Neural cell (in vitro differentiated cells): ENCODE data around the gene NSG1. TPM values are rescaled to one million over a fixed set of nuclear protein-coding genes. Genes with fewer than 3 reads are reported as not detected.

ENCODE experiments used
- H2AFZ ChIP-seq: fragments of 200-600, 300-800 bp; sonication (generic), shearing (Covaris generic); 2 replicates; pipeline ENCODE4 v1.6.0; 2014; ENCODE audit warnings: low read depth, mild to moderate bottlenecking, antibody characterized with exemption, low read length, moderate library complexity
- H3F3A ChIP-seq: fragments of 200-600 bp; shearing (Covaris generic); 2 replicates; pipeline ENCODE4 v1.6.1; 2016; ENCODE audit warnings: mild to moderate bottlenecking, moderate library complexity, mixed read lengths, antibody characterized with exemption, low read length; ENCODE audit not compliant: insufficient read depth, poor library complexity, severe bottlenecking
- H3K27ac ChIP-seq: fragments of 200-600, 300-800 bp; sonication (generic), shearing (Covaris generic); 2 replicates; pipeline ENCODE4 v1.5.1; 2014; ENCODE audit warnings: mild to moderate bottlenecking, low read length, moderate library complexity
- H3K27me3 ChIP-seq: fragments of 300-800, 200-600 bp; sonication (generic), shearing (Covaris generic); 2 replicates; pipeline ENCODE4 v1.6.0; 2014; ENCODE audit warnings: mild to moderate bottlenecking, low read depth, low read length, moderate library complexity; ENCODE audit not compliant: insufficient read depth
- H3K36me3 ChIP-seq: fragments of 300-800, 200-600 bp; sonication (generic), shearing (Covaris generic); 2 replicates; pipeline ENCODE4 v1.5.1; 2014; ENCODE audit warnings: mild to moderate bottlenecking, antibody characterized with exemption, low read length, moderate library complexity; ENCODE audit not compliant: insufficient read depth
- H3K4me2 ChIP-seq: fragments of 300-800, 200-600 bp; sonication (generic), shearing (Covaris generic); 2 replicates; pipeline ENCODE4 v1.6.0; 2014; ENCODE audit warnings: mild to moderate bottlenecking, low read length
- H3K4me3 ChIP-seq: fragments of 300-800, 200-600 bp; sonication (generic), shearing (Covaris generic); 2 replicates; pipeline ENCODE4 v1.5.1; 2014; ENCODE audit warnings: mild to moderate bottlenecking, low read length, moderate library complexity
- H3K79me2 ChIP-seq: fragments of 200-600 bp; shearing (Covaris generic); replicated peaks from 2 replicates; pipeline ENCODE4 v1.6.0; 2014; ENCODE audit warnings: mild to moderate bottlenecking, low read length, moderate library complexity; ENCODE audit not compliant: insufficient read depth
- H3K9ac ChIP-seq: fragments of 300-800, 200-600 bp; sonication (generic), shearing (Covaris generic); 2 replicates; pipeline ENCODE4 v1.6.1; 2016; ENCODE audit warnings: mild to moderate bottlenecking, low read length, mixed read lengths
- H3K9me2 ChIP-seq: fragments of 200-600 bp; shearing (Covaris generic); 2 replicates; pipeline ENCODE4 v1.6.1; 2016; ENCODE audit warnings: mild to moderate bottlenecking, low read length, mixed read lengths; ENCODE audit not compliant: insufficient read depth
- H3K9me3 ChIP-seq: fragments of 200-600, 300-800 bp; sonication (generic), shearing (Covaris generic); 2 replicates; pipeline ENCODE4 v1.6.1; 2016; ENCODE audit warnings: mild to moderate bottlenecking, mixed run types, low read length, moderate library complexity, mixed read lengths
- H4K20me1 ChIP-seq: fragments of 200-600 bp; shearing (Covaris generic); 2 replicates; pipeline ENCODE4 v1.6.1; 2016; ENCODE audit warnings: mild to moderate bottlenecking, mixed run types; ENCODE audit not compliant: insufficient read depth
- CTCF ChIP-seq: fragments of 450-650 bp; IDR thresholded peaks from 2 replicates; pipeline ENCODE4 v1.5.1; 2014; ENCODE audit warnings: antibody characterized with exemption, mild to moderate bottlenecking, moderate library complexity; ENCODE audit not compliant: poor library complexity, severe bottlenecking
- EP300 ChIP-seq: fragments of 450-650 bp; conservative IDR thresholded peaks from 2 replicates; pipeline ENCODE4 v1.6.1; 2014; ENCODE audit warnings: antibody characterized with exemption, mild to moderate bottlenecking, moderate library complexity; ENCODE audit not compliant: poor library complexity, severe bottlenecking
- EZH2 ChIP-seq: fragments of 200-600, 300-800 bp; shearing (Covaris generic), sonication (generic); IDR thresholded peaks from 2 replicates; pipeline ENCODE4 v1.6.1; 2014; ENCODE audit warnings: antibody characterized with exemption, low read length, borderline replicate concordance, mild to moderate bottlenecking; ENCODE audit not compliant: insufficient read depth, poor library complexity, severe bottlenecking
- MXI1 ChIP-seq: fragments of 450-650 bp; conservative IDR thresholded peaks from 2 replicates; pipeline ENCODE4 v1.6.1; 2014; ENCODE audit warnings: antibody characterized with exemption, mild to moderate bottlenecking; ENCODE audit not compliant: poor library complexity, severe bottlenecking
- POLR2AphosphoS5 ChIP-seq: IDR thresholded peaks from 2 replicates; pipeline ENCODE4 v1.6.1; 2012
- RAD21 ChIP-seq: fragments of 450-650 bp; conservative IDR thresholded peaks from 2 replicates; pipeline ENCODE4 v1.6.1; 2014; ENCODE audit warnings: antibody characterized with exemption, mild to moderate bottlenecking, moderate library complexity
- REST ChIP-seq: IDR thresholded peaks from 2 replicates; pipeline ENCODE4 v1.6.1; 2012; ENCODE audit warnings: borderline replicate concordance
- SMC3 ChIP-seq: fragments of 450-650 bp; conservative IDR thresholded peaks from 2 replicates; pipeline ENCODE4 v1.6.1; 2014; ENCODE audit warnings: antibody characterized with exemption, mild to moderate bottlenecking, moderate library complexity; ENCODE audit not compliant: poor library complexity
- TAF1 ChIP-seq: IDR thresholded peaks from 2 replicates; pipeline ENCODE4 v1.6.1; 2012; ENCODE audit warnings: low read depth
- polyA plus RNA-seq: library from polyadenylated mRNA; depleted of rRNA; stranded (reverse); fragments of >200 nt; gene quantifications from 2 replicates; pipeline ENCODE4 v1.2.3, GENCODE V29; 2014

Gene NSG1
- polyA plus RNA-seq, 1 donor from 2014 or later, result 921 TPM

DNA sequence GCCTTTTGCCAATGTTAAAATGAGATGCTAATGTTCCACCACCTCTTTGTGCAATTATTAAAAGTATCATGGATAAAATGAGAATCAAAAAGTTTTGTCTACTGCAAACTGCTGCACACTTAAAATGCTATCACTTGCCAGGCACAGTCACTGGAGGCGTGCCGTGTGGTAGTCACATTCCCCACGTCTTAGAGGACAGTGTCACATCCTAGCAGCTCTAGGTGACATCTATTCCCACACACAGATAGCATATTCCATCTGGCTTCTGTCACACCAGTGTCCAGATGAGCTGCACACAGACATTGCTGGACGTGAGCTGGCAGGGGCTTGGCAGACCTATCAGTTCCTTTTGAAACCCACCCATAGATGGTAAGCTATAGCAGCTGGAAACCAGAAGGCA lies 47.0 kb downstream of the NSG1 start:
- no peaks in the 10 kb centered on the region for H4K20me1 ChIP-seq
- H3K9me2 ChIP-seq, result no peaks in the 10 kb centered on the region
- no peak overlapping the region for H3K4me3 ChIP-seq
- no peak overlapping the region for H2AFZ ChIP-seq
- H3K9me3 ChIP-seq, result no peaks in the 10 kb centered on the region
- H3K9ac ChIP-seq, result no peak overlapping the region
- H3F3A ChIP-seq, result no peaks in the 10 kb centered on the region
- no peaks in the 10 kb centered on the region for H3K79me2 ChIP-seq
- no peak overlapping the region for H3K4me2 ChIP-seq
- TF ChIP-seq CTCF (no peak), MXI1 (no peak), REST (no peak), EZH2 (no peak), RAD21 (no peak), TAF1 (no peak), EP300 (no peak), POLR2AphosphoS5 (no peak), SMC3 (no peak)
- peaks cover 7% of the 10 kb centered on the region for H3K36me3 ChIP-seq
- H3K27me3 ChIP-seq, result no peaks in the 10 kb centered on the region
- no peak overlapping the region for H3K27ac ChIP-seq

- H3K4me2 ChIP-seq, result no peak overlapping the region
- no peak overlapping the region for H3K27ac ChIP-seq
- no peaks in the 10 kb centered on the region for H4K20me1 ChIP-seq
- TF ChIP-seq REST (no peak), SMC3 (no peak), POLR2AphosphoS5 (no peak)
- H3K36me3 ChIP-seq, result peaks cover 7% of the 10 kb centered on the region
- H3K79me2 ChIP-seq, result no peaks in the 10 kb centered on the region
- no peaks in the 10 kb centered on the region for H3F3A ChIP-seq
- H3K27me3 ChIP-seq, result no peaks in the 10 kb centered on the region
- H3K9me2 ChIP-seq, result no peaks in the 10 kb centered on the region
- no peak overlapping the region for H3K9ac ChIP-seq
- H2AFZ ChIP-seq, result no peak overlapping the region
- no peaks in the 10 kb centered on the region for H3K9me3 ChIP-seq
- no peak overlapping the region for H3K4me3 ChIP-seq
Observed at GRCh38 chr4:4436244-4436823, 49.4 kb downstream of the NSG1 start.
